Endothelial cell (in vitro differentiated cells): ENCODE data around the gene CLASP2. TPM values are rescaled to one million over a fixed set of nuclear protein-coding genes. Genes with fewer than 3 reads are reported as not detected.
A peak's percentile ranks its signal among the peaks of the same experiment; 100 is the strongest.
"Not testable (repeated sequence)": the region's sequence is repeated elsewhere in the genome, so short reads cannot be mapped to it uniquely, and the experiment has no call there.

ENCODE experiments used
- DNase-seq: peaks from one replicate; pipeline ENCODE4 v3.0.0; 2021; ENCODE audit warnings: low spot score
- H3K27ac Mint-ChIP-seq: one replicate; pipeline ENCODE4 v1.8.0; 2021; ENCODE audit warnings: mixed read lengths, inconsistent platforms; ENCODE audit not compliant: unreplicated experiment
- H3K27me3 Mint-ChIP-seq: one replicate; pipeline ENCODE4 v1.8.0; 2021; ENCODE audit warnings: mild to moderate bottlenecking, moderate library complexity, mixed read lengths, inconsistent platforms; ENCODE audit not compliant: unreplicated experiment
- H3K36me3 Mint-ChIP-seq: one replicate; pipeline ENCODE4 v1.8.0; 2021; ENCODE audit warnings: mild to moderate bottlenecking, low read depth, mixed read lengths, inconsistent platforms; ENCODE audit not compliant: unreplicated experiment
- H3K4me1 Mint-ChIP-seq: one replicate; pipeline ENCODE4 v1.8.0; 2021; ENCODE audit warnings: mild to moderate bottlenecking, mixed read lengths, inconsistent platforms; ENCODE audit not compliant: unreplicated experiment
- H3K4me3 Mint-ChIP-seq: one replicate; pipeline ENCODE4 v1.8.0; 2021; ENCODE audit warnings: mild to moderate bottlenecking, mixed read lengths, inconsistent platforms; ENCODE audit not compliant: unreplicated experiment
- H3K9me3 Mint-ChIP-seq: one replicate; pipeline ENCODE4 v1.8.0; 2021; ENCODE audit warnings: mixed read lengths, inconsistent platforms; ENCODE audit not compliant: unreplicated experiment
- total RNA-seq: library from RNA; stranded (reverse); fragmentation: NEBNext Ultra II Directional; extraction: Animal tissue kit (Norgen Biotek cat#: 25700); gene quantifications from one replicate; pipeline ENCODE4 v1.2.1, GENCODE V29; 2021; ENCODE audit not compliant: unreplicated experiment
- TF ChIP-seq, protein P1 (sequence below): fragments of 200-600 bp; sonication (generic); IDR thresholded peaks from one replicate; pipeline ENCODE4 v1.5.0; 2021; ENCODE audit warnings: antibody characterized with exemption; ENCODE audit not compliant: unreplicated experiment

CLASP2 gene
- total RNA-seq, 1 donor from 2014 or later, result 42.0 TPM

DNA sequence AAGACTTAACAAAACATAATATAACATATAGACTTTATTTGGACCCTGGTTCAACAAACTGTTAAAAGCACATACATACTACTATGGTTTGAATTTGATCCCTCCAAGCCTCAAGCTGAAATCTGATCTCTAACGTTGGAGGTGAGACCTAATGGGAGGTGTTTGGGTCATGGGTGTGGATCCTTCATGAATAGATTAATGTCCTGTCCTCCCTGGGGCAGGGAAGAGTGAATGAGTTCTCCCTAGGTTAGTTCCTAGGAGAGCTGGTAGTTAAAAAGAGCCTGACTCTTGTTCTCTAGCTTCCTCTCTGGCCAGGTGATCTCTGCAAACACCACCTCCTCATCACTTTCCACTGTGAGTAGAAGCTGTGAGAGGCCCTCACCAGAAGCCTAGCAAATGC is 36.4 kb downstream of the CLASP2 start:
- Mint-ChIP-seq H3K36me3 (peaks cover 27% of the 10 kb centered on the region), H3K27ac (no peak overlapping the region)
- TF ChIP-seq, protein P1, sequence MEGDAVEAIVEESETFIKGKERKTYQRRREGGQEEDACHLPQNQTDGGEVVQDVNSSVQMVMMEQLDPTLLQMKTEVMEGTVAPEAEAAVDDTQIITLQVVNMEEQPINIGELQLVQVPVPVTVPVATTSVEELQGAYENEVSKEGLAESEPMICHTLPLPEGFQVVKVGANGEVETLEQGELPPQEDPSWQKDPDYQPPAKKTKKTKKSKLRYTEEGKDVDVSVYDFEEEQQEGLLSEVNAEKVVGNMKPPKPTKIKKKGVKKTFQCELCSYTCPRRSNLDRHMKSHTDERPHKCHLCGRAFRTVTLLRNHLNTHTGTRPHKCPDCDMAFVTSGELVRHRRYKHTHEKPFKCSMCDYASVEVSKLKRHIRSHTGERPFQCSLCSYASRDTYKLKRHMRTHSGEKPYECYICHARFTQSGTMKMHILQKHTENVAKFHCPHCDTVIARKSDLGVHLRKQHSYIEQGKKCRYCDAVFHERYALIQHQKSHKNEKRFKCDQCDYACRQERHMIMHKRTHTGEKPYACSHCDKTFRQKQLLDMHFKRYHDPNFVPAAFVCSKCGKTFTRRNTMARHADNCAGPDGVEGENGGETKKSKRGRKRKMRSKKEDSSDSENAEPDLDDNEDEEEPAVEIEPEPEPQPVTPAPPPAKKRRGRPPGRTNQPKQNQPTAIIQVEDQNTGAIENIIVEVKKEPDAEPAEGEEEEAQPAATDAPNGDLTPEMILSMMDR, result no peak

DNA sequence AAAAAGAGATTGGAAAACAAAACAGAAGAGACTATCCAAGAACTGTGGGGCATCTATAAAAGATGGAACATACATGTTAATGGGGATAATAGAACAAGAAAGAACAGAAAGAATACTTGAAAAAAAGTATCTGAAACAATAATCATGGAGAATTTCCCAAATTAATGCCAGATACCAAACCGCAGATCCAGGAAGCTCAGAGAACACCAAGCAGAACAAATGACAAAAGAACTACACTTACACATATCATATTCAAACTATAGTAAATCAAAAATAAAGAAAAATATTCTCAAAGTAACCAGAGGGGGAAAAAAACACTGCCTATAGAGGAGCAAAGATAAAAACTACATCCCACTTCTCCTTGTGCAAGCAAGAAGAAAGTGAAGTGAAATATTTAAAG is 40.0 kb downstream of the CLASP2 start:
- no peak for DNase-seq
- Mint-ChIP-seq H3K4me1 (peaks cover 4% of the 10 kb centered on the region), H3K27me3 (no peaks in the 10 kb centered on the region), H3K4me3 (peak overlapping the region; percentile 4), H3K27ac (no peak overlapping the region), H3K36me3 (peaks cover 28% of the 10 kb centered on the region), H3K9me3 (no peaks in the 10 kb centered on the region)
- TF ChIP-seq, protein P1, result no peak

More for the DNA sequence above, 36.4 kb downstream of the CLASP2 start:
- H3K4me3 Mint-ChIP-seq, result no peak overlapping the region
- H3K9me3 Mint-ChIP-seq, result no peaks in the 10 kb centered on the region
- H3K27me3 Mint-ChIP-seq, result no peaks in the 10 kb centered on the region
- no peak for DNase-seq
- peaks cover 4% of the 10 kb centered on the region for H3K4me1 Mint-ChIP-seq

DNA sequence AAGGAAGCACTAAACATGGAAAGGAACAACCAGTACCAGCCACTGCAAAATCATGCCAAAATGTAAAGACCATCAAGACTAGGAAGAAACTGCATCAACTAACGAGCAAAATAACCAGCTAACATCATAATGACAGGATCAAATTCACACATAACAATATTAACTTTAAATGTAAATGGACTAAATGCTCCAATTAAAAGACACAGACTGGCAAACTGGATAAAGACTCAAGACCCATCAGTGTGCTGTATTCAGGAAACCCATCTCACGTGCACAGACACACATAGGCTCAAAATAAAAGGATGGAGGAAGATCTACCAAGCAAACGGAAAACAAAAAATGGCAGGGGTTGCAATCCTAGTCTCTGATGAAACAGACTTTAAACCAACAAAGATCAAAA is 44.6 kb downstream of the CLASP2 start:
- not testable (repeated sequence) for H3K4me1 Mint-ChIP-seq, H3K27me3 Mint-ChIP-seq, H3K4me3 Mint-ChIP-seq, DNase-seq, H3K27ac Mint-ChIP-seq, H3K9me3 Mint-ChIP-seq
- H3K36me3 Mint-ChIP-seq, result peaks cover 29% of the 10 kb centered on the region

DNA sequence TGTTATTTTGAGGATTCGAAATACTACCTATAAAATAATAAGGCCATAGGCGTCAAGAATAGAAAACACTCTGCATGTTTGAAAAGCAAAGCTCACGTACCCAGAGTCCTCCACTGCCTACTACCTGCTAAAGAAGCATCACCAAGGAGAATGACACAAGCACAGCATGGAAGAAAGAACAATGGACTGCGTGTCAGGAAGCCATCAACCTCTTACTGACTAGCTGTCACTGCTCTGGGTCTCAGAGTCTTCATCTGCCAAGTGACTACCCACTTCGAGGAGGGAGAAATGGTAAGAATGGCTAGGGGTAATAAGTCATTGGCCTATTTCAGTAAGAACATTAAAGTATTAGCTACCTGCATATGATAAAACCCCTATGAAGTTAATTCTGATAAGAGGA is 49.4 kb downstream of the CLASP2 start:
- no peak for DNase-seq
- H3K4me3 Mint-ChIP-seq, result no peak overlapping the region
- H3K9me3 Mint-ChIP-seq, result no peaks in the 10 kb centered on the region
- TF ChIP-seq, protein P1, result no peak
- H3K27ac Mint-ChIP-seq, result no peak overlapping the region
- H3K36me3 Mint-ChIP-seq, result peaks cover 19% of the 10 kb centered on the region
- H3K4me1 Mint-ChIP-seq, result no peaks in the 10 kb centered on the region
- no peaks in the 10 kb centered on the region for H3K27me3 Mint-ChIP-seq

DNA sequence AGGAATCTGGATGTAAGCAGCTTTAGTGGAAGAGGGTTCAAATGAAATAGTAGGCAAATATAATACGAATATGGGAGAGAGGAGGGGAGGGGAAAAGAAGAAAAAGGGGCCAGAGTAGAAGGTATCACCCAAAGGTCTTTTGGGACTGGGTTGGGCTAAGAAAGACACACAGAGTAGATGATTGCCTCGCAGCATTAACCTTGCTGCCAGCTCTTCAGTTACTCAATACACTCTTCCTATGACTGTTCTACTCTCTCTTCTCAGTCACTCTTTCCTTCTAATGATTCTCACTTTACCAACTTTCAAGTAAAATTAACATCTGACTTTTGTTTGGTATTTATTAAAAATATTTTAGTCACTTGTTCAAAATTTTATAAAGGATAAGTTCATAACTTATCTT is 52.8 kb downstream of the CLASP2 start:
- TF ChIP-seq, protein P1, result no peak
- Mint-ChIP-seq H3K36me3 (peaks cover under 1% of the 10 kb centered on the region), H3K4me1 (no peaks in the 10 kb centered on the region), H3K27me3 (no peaks in the 10 kb centered on the region), H3K27ac (no peak overlapping the region), H3K4me3 (no peak overlapping the region), H3K9me3 (no peaks in the 10 kb centered on the region)
- DNase-seq, result no peak

DNA sequence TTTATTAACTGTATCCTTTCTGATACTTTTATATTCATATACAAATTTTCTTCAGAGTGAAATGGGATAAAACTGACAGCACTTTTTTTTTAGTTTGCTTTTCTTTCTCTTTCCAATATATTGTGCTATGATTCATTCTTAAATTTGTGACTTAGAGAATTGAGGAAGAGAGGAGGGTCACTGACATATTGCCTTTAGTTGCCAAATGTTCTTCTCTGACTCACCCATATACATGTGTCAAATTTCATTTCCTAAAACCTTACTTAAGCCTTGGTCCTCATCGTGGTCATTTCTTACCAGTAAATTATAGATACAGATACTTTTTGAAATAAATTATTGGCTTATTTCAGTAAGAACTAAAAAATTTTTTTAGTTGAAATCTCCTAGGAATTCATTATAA is 53.9 kb downstream of the CLASP2 start:
- H3K9me3 Mint-ChIP-seq, result no peaks in the 10 kb centered on the region
- TF ChIP-seq, protein P1, result no peak
- H3K36me3 Mint-ChIP-seq, result no peaks in the 10 kb centered on the region
- H3K27ac Mint-ChIP-seq, result no peak overlapping the region
- H3K27me3 Mint-ChIP-seq, result no peaks in the 10 kb centered on the region
- no peak overlapping the region for H3K4me3 Mint-ChIP-seq
- no peak for DNase-seq
- peaks cover 9% of the 10 kb centered on the region for H3K4me1 Mint-ChIP-seq
